NT2/D1 (cell line): ENCODE data around the gene HSD17B8.

Source experiments
- DNase-seq: peaks from one replicate; pipeline ENCODE4 v3.0.0-alpha.2; 2011; ENCODE audit warnings: low read depth, low spot score
- H3K27me3 ChIP-seq: 2 replicates; pipeline ENCODE4 v1.6.0; 2011; ENCODE audit warnings: mild to moderate bottlenecking; ENCODE audit not compliant: insufficient read length, insufficient read depth
- H3K36me3 ChIP-seq: 2 replicates; pipeline ENCODE4 v1.6.1; 2011; ENCODE audit warnings: mild to moderate bottlenecking, low read length, mixed read lengths; ENCODE audit not compliant: insufficient read depth, insufficient read length
- H3K4me1 ChIP-seq: 2 replicates; pipeline ENCODE4 v1.5.1; 2011; ENCODE audit not compliant: insufficient read depth, insufficient read length
- H3K4me3 ChIP-seq: 2 replicates; pipeline ENCODE4 v1.5.1; 2011; ENCODE audit warnings: low read depth; ENCODE audit not compliant: insufficient read length
- H3K9ac ChIP-seq: 2 replicates; pipeline ENCODE4 v1.6.0; 2011; ENCODE audit warnings: low read depth; ENCODE audit not compliant: insufficient read length
- H3K9me3 ChIP-seq: 2 replicates; pipeline ENCODE4 v1.5.1; 2011; ENCODE audit warnings: mild to moderate bottlenecking, low read length; ENCODE audit not compliant: insufficient read depth
- SUZ12 ChIP-seq: IDR thresholded peaks from 2 replicates; pipeline ENCODE4 v1.6.1; 2011; ENCODE audit not compliant: insufficient read length, insufficient read depth; ENCODE audit errors: extremely low read depth
- YY1 ChIP-seq: IDR thresholded peaks from 2 replicates; pipeline ENCODE4 v1.6.1; 2011; ENCODE audit not compliant: insufficient read length, insufficient read depth
- ZNF274 ChIP-seq: IDR thresholded peaks from 2 replicates; pipeline ENCODE4 v1.6.1; 2011; ENCODE audit warnings: mild to moderate bottlenecking, low read depth, low read length

The HSD17B8 gene

DNA sequence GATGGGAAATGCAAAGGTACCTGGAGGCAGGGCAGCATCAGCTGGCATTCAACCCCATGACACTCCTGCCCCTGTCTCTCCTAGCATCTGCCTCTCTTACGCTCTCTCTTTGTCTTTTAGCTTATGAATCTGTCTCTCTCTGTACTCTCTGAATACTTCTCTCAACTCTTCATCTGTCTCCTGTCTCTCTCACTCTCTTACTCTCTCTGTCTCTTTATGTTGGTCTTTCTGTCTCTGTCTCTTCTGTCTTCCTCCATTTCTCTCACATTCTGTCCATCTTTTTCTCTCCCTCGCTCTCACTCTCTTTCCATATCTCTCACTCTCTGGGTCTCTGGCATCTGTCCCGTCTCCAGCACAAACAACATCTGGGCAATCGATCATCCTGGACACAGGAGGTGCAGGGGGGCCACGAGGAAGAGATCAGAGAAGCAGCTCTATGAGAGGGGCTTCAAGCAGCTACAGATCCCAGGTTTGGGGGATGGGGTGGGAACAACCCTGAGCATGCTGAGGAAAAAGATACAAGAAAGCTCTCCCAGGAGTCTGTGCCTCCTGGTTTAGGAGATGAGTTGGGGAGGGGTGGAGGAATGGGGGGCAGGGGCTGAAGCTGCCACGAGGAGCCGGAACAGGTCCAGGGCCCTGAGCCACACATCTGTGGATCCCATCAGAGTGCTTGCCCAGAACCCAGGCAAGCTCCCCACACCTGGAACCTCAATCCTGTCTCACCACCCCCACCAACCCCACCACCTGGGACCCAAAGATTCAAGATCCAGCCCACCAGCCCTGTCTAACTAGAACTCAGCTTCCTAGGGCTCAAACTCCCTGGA lies 14.6 kb upstream of the HSD17B8 start:
- no peak overlapping the region for H3K9ac ChIP-seq
- peaks cover 34% of the 10 kb centered on the region for H3K27me3 ChIP-seq
- H3K4me1 ChIP-seq, result peaks cover 7% of the 10 kb centered on the region
- H3K4me3 ChIP-seq, result no peak overlapping the region
- TF ChIP-seq YY1, result no peak
- TF ChIP-seq SUZ12, result no peak
- TF ChIP-seq ZNF274, result no peak
- peaks cover 9% of the 10 kb centered on the region for H3K36me3 ChIP-seq
- H3K9me3 ChIP-seq, result no peaks in the 10 kb centered on the region
- no peak for DNase-seq

DNA sequence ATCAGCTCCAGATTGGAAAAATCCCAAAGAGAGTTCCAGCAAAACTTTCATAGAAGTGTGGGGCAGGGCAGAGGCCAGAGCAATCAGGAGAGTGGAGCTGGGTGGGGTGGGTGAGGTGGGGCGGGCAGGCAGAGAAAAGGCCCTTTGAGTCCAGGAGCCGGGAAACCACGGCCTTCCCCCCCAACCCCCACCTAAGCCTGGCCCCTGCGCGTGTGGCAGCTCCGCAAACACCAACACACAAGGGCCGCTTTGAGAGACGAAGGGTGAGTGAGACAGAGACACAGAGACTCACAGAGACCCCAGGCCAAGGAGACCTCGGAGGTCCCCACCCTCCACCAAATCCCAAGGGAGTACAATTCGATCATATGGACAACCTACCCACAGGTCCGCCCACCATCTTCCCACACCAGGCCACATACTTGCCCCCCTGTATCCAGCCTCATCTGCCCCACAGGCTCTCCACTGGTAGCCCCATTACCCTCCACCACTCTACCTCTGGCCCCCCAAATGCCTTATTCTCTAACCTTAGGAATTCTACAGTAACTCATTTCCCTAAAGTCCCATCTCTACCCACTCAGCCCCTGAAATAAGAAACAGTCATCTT lies 13.8 kb upstream of the HSD17B8 start:
- no peak for DNase-seq
- Histone ChIP-seq H3K36me3 (peaks cover 16% of the 10 kb centered on the region), H3K4me1 (peaks cover 7% of the 10 kb centered on the region), H3K27me3 (peaks cover 34% of the 10 kb centered on the region), H3K4me3 (no peak overlapping the region), H3K9ac (no peak overlapping the region), H3K9me3 (no peaks in the 10 kb centered on the region)
- TF ChIP-seq ZNF274 (no peak), SUZ12 (no peak), YY1 (no peak)

DNA sequence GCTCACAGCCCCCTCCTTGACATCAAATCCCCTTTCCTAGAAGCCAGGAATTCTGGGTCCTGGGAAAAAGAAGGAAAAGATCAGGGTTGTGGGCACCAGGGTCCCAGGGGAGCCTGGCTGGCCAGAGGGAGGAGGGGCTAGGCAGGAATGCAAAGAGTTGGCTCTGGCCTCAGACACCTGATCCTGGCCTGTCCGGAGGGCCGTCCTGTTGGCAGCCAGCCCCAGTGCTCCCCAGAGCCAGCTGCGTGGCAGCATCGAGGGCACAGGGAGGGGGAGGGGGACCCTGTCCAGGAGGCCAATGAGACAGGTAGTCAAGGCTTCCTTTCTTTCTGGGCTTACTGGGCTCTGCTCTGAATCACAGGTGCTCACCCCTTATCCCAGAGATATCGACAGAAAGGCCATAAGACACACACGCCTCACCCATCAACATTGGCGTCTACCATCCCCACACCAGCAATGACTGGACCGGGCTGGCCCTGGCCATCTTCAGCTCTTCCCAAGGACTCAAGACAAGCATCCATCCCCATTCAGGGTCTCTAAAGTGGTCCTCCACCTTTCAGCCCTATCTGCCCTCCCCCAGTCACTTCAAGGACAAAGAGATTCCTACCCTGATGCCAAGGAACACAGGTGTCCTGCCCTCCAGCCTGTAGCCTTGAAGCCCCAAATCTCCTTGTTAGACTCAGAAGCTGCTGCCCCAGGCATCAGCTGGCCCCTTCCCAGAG lies 12.9 kb upstream of the HSD17B8 start:
- Histone ChIP-seq H3K27me3 (peaks cover 34% of the 10 kb centered on the region), H3K36me3 (peaks cover 23% of the 10 kb centered on the region), H3K4me1 (peaks cover 7% of the 10 kb centered on the region), H3K9ac (no peak overlapping the region), H3K4me3 (no peak overlapping the region), H3K9me3 (no peaks in the 10 kb centered on the region)
- DNase-seq, result no peak
- TF ChIP-seq SUZ12 (no peak), YY1 (no peak), ZNF274 (no peak)

DNA sequence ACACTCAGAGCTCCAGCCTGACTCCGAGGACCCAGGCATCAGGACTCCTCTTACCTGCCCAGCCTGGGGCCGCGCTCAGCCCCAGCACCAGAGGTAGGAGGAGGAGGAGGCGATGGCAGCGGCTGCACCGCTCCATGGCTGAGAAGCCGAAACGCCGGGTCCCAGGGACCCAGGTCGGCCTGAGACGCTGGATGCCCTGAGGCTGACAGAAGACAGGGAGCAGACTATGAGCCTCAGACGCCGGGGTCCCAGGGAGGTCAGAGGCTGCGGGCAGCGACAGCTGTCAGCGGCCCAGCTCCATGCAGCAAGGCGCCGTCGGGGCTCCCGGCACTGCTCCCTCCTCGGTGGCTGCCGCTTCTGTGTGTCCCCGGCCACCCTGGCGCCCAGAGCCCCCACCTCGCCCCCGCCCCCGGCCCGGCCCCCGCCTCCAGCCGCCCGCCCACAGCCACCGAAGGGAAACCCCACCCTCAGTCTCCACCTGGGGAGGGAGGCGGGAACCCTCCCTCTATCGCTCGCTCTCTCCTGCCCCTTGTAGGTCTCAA lies 12.3 kb upstream of the HSD17B8 start, which contains the start of gene COL11A2:
Gene COL11A2 (minus strand): TSS at position 363 of the 542 bp plus-strand sequence. CDS start 227 bp downstream, at position 136.
- Histone ChIP-seq H3K9me3 (no peaks in the 10 kb centered on the region), H3K4me3 (peak within 1 kb of the TSS; percentile 48), H3K9ac (peak within 1 kb of the TSS; percentile 74), H3K4me1 (peaks cover 7% of the 10 kb centered on the region), H3K27me3 (peaks cover 34% of the 10 kb centered on the region), H3K36me3 (peaks cover 26% of the 10 kb centered on the region)
- no peak for DNase-seq
- TF ChIP-seq YY1 (no peak), ZNF274 (no peak), SUZ12 (peak; percentile 39)

DNA sequence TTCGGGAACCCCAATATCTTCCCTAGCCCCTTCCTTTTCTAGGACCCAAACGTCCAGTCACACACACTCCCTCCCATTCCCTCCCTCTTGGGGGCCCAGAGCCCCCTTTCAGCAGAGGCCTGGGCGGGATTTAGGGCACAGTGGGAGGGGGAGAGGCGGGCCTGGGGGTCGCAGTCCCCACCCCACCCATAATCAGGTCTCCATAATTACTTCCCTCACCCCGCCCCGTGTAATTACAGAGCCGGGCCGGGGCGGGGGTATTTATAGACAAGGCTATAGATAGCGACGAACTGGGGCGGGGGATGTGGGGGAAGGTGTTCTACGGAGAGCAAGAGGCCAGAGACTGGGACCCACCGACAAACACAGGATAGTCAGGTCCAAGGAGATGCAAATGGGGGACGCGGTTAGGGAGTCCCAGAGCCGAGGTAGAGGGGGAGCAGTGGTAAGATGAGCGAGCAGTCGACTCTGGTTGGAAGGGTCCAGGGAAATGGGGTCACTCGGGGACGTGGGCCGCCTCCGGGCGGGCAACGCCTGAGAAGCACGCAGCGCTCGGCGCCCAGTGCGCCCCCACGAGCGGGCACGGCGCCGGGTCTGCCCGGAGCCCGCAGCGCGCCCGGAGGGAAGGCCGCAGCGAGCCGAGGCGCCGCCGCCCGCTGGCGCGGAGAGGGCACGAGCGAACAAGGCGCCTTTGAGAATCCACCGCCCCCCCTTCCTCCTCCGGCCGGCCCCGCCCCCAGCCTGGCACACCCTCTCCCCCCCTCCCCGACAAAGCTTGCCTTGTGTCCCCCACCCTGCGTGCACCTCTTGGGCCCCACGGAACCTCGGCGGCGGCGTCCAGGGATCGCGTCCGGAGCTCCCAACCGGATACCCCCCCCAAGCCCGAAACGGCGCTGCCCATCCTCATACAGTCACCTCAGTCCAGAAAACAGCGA lies 11.5 kb upstream of the HSD17B8 start:
- TF ChIP-seq ZNF274, result no peak
- Histone ChIP-seq H3K27me3 (peaks cover 34% of the 10 kb centered on the region), H3K4me1 (peaks cover 7% of the 10 kb centered on the region), H3K4me3 (peak overlapping the region; percentile 48), H3K36me3 (peaks cover 27% of the 10 kb centered on the region), H3K9me3 (no peaks in the 10 kb centered on the region), H3K9ac (peak overlapping the region; percentile 74)
- no peak for DNase-seq

DNA sequence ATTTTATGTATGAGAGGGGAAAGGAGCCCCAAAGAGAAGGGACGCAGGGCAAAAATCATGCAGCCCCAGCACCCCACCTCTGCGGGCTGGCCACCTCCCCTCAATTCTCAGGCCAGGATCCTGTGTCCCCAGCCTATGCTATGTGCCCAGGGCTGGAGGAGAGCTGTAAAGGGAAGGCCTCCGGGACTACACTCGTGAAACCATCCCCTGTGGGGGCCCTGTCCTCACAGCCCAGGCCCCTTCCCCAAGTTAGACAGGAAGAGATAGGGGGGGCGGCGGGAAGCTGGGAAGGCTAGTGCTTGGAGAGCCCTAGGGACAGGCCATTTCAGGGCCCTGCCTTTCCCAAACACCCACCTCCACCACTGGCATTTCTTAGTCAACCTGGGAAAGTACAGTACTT lies 10.8 kb upstream of the HSD17B8 start:
- no peak overlapping the region for H3K4me3 ChIP-seq
- DNase-seq, result no peak
- no peak overlapping the region for H3K9ac ChIP-seq
- TF ChIP-seq YY1 (no peak), ZNF274 (no peak), SUZ12 (no peak)
- H3K27me3 ChIP-seq, result peaks cover 34% of the 10 kb centered on the region
- H3K36me3 ChIP-seq, result peaks cover 27% of the 10 kb centered on the region
- H3K9me3 ChIP-seq, result no peaks in the 10 kb centered on the region
- H3K4me1 ChIP-seq, result peaks cover 7% of the 10 kb centered on the region
